B cell (primary cell): ENCODE measurements around the gene CFAP65. TPM values are rescaled to one million over a fixed set of nuclear protein-coding genes. Genes with fewer than 3 reads are reported as not detected.

Experiments
- ATAC-seq: fragments of 200-7000 bp; cut with Tn5 transposase; one replicate; pipeline ENCODE4 v1.10.0; 2021; ENCODE audit warnings: low read depth, mild to moderate bottlenecking, moderate number of reproducible peaks, moderate library complexity
- CTCF ChIA-PET: fragments of 350-600 bp; sonication (Branson Sonifier 250); formaldehyde crosslinking; loops from one replicate; lab custom pipeline; 2021; ENCODE audit warnings: antibody characterized with exemption, inconsistent platforms; lab: Charles Lee
- POLR2A ChIA-PET: fragments of 350-600 bp; sonication (Branson Sonifier 250); formaldehyde crosslinking; loops from one replicate; lab custom pipeline; 2021; ENCODE audit warnings: antibody characterized with exemption; lab: Charles Lee
- DNase-seq: peaks from one replicate; pipeline ENCODE4 v3.0.0; 2013
- H2AFZ ChIP-seq: 2 replicates; pipeline ENCODE4 v1.6.1; 2012; ENCODE audit warnings: mild to moderate bottlenecking, low read depth, low read length; ENCODE audit not compliant: insufficient read depth, poor library complexity, severe bottlenecking
- H3K27ac ChIP-seq, 2 donors: 1 replicate in 1 of 2; 2 replicates in 1 of 2; pipeline ENCODE4 v1.5.1; 2012 to 2013; ENCODE audit warnings: low read length in 2 of 2, mild to moderate bottlenecking in 2 of 2, moderate library complexity in 1 of 2
- H3K27me3 ChIP-seq, 4 experiments: fragments of 200-600 bp in 1 of 4; sonication (generic) in 1 of 4; replicated peaks in 1 of 4; 1 replicate in 2 of 4; 2 replicates in 2 of 4; pipeline versions ENCODE4 v1.6.1 to v1.7.0; 2013 to 2016; ENCODE audit warnings: low read length in 3 of 4, mild to moderate bottlenecking in 2 of 4, mixed read lengths in 1 of 4, moderate library complexity in 1 of 4; ENCODE audit not compliant: insufficient read depth in 4 of 4, control insufficient read depth in 3 of 4; ENCODE audit errors: control extremely low read depth in 1 of 4
- H3K36me3 ChIP-seq, 2 experiments: replicated peaks in 1 of 2; 1 replicate in 1 of 2; 2 replicates in 1 of 2; pipeline versions ENCODE4 v1.6.1 to v1.7.1; 2013; ENCODE audit warnings: low read length in 1 of 2; ENCODE audit not compliant: insufficient read depth in 2 of 2, control insufficient read depth in 1 of 2; ENCODE audit errors: control extremely low read depth in 1 of 2, extremely low read depth in 1 of 2
- H3K4me1 ChIP-seq, 2 donors: fragments of 200-600 bp in 1 of 2; sonication (generic) in 1 of 2; 1 replicate in 1 of 2; 2 replicates in 1 of 2; pipeline versions ENCODE4 v1.5.1 to v1.6.1; 2013 to 2017; ENCODE audit warnings: low read length in 2 of 2; ENCODE audit not compliant: control insufficient read depth in 2 of 2, insufficient read depth in 2 of 2
- H3K4me2 ChIP-seq: replicated peaks from 2 replicates; pipeline ENCODE3; 2012; ENCODE audit warnings: mild to moderate bottlenecking, low read depth, low read length; ENCODE audit not compliant: poor library complexity, severe bottlenecking
- H3K4me3 ChIP-seq, 5 experiments: fragments of 200-600 bp in 1 of 5; sonication (generic) in 1 of 5; 1 replicate in 3 of 5; 2 replicates in 2 of 5; pipeline versions ENCODE4 v1.5.1 to v1.7.0; 2011 to 2016; ENCODE audit warnings: low read length in 4 of 5, mild to moderate bottlenecking in 4 of 5, low read depth in 2 of 5, control low read depth in 1 of 5, moderate library complexity in 1 of 5; ENCODE audit not compliant: insufficient read depth in 1 of 5; ENCODE audit errors: control extremely low read depth in 1 of 5, extremely low read depth in 1 of 5
- H3K79me2 ChIP-seq: fragments of 200-600 bp; sonication (generic); one replicate; pipeline ENCODE4 v1.6.0; 2016; ENCODE audit warnings: low read length; ENCODE audit not compliant: control insufficient read depth, insufficient read depth
- H3K9ac ChIP-seq: fragments of 200-600 bp; sonication (generic); 2 replicates; pipeline ENCODE4 v1.6.1; 2017; ENCODE audit warnings: mild to moderate bottlenecking, low read length, moderate library complexity
- H3K9me3 ChIP-seq, 3 donors: one replicate each; pipeline versions ENCODE4 v1.6.1 to v1.7.1; 2013; ENCODE audit warnings: low read length in 2 of 3; ENCODE audit not compliant: control insufficient read depth in 2 of 3, insufficient read depth in 1 of 3; ENCODE audit errors: control extremely low read depth in 1 of 3
- H4K20me1 ChIP-seq: 2 replicates; pipeline ENCODE4 v1.6.0; 2012; ENCODE audit warnings: mild to moderate bottlenecking, low read length; ENCODE audit not compliant: insufficient read depth, control insufficient read depth, poor library complexity, severe bottlenecking
- H3K27ac Mint-ChIP-seq: one replicate; pipeline ENCODE4 v1.8.0; 2021; ENCODE audit warnings: mixed read lengths
- H3K27me3 Mint-ChIP-seq: one replicate; pipeline ENCODE4 v1.8.0; 2021; ENCODE audit warnings: mixed read lengths
- H3K4me1 Mint-ChIP-seq: one replicate; pipeline ENCODE4 v1.8.0; 2021; ENCODE audit warnings: mixed read lengths
- H3K4me3 Mint-ChIP-seq: one replicate; pipeline ENCODE4 v1.8.0; 2021; ENCODE audit warnings: mixed read lengths
- H3K9me3 Mint-ChIP-seq: one replicate; pipeline ENCODE4 v1.8.0; 2022; ENCODE audit warnings: mixed read lengths; ENCODE audit not compliant: insufficient read depth
- EZH2 ChIP-seq: IDR thresholded peaks from 2 replicates; pipeline ENCODE4 v1.6.1; 2012; ENCODE audit warnings: borderline replicate concordance, low read depth, mild to moderate bottlenecking, moderate library complexity, low read length; ENCODE audit not compliant: insufficient read depth, poor library complexity, severe bottlenecking
- WGBS: methylation state at CpG from one replicate; pipeline ENCODE4 v1.1.5; 2013; ENCODE audit warnings: missing lambda C conversion rate; ENCODE audit not compliant: insufficient coverage; 5-methylcytosine and 5-hydroxymethylcytosine counted together
- intact Hi-C: fragments of 100-400 bp; cut with micrococcal nuclease; formaldehyde crosslinking; loops from one replicate; pipeline ENCODE4 v1.10.0; 2022
- polyA plus RNA-seq: library from polyadenylated mRNA; depleted of rRNA; stranded (reverse); fragments of >200 nt; gene quantifications from 2 replicates; pipeline ENCODE4 v1.2.3, GENCODE V29; 2012
- total RNA-seq, 2 donors: library from RNA; stranded (reverse); fragments of 120-200 nt in 1 of 2; gene quantifications; 1 replicate in 1 of 2; 2 replicates in 1 of 2; pipeline versions ENCODE4 v1.2.3 to v1.2.4, GENCODE V29; 2013 to 2022
- TF ChIP-seq, protein P1 (sequence below): fragments of 200-600 bp; IDR thresholded peaks from one replicate; pipeline ENCODE4 v1.8.0; 2022; ENCODE audit warnings: antibody characterized with exemption, mild to moderate bottlenecking

Gene CFAP65
- total and polyA plus RNA-seq, 2 donors (not counting 1 experiment from before 2014, with no cell fraction given): not detected

DNA sequence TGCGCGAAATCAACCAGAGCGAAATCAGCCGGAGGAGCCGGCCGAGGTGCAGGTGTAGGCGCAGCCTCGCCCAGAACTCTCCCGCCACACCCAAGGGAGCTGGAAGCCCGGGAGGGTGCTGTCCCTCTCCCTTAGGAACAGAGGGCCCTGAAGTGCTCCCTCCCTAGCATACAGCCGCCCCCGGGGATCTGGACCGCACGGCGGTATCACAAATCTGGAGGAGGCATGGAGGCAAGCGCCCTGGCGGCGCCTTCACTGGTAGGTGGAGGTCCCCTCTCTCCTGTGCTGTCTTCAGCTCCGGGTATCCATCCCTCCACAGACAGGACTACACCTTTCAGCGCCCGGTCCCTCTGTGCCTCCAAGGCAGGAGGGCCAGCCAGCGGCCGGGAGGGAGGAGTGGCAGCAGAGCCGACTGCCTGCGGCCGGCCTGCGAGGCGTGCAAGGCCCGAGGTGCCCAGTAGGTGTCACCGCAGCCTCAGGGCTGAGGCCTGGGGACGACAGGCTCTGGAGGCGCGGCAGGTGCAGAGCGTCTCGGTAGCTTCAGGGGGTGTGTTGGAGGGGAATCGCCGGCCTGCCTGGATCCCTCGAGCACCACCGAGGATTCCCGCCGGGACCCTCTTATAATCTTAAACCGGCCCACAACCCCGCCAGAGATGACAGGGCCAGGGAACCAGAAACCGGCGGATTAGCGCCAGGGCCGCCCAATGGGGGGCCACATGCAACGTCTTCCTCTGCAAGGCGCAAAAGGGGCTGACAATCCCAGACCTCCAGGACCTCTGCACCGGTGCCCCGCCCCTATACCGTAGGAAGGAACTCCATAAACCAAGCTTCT, 16.6 kb upstream of the CFAP65 start:
- intact Hi-C loops: loop anchor here (1.0 to 10.0 kb wide), 4 partner anchors 61 to 240 kb away; partner anchors contain the start of gene CRYBA2
- peak overlapping the region; percentile 46 for H3K27ac Mint-ChIP-seq
- no peaks in the 10 kb centered on the region for H3K36me3 ChIP-seq
- peaks cover 24% of the 10 kb centered on the region for H3K4me1 Mint-ChIP-seq
- no peaks in the 10 kb centered on the region for H3K9me3 ChIP-seq
- H3K27me3 ChIP-seq: peaks cover 0 to 59% (median 45%) of the 10 kb centered on the region in 4 experiments
- 2% methylated on average over 49 of the region's 52 CpGs for WGBS
- H3K27ac ChIP-seq: no peak overlapping the region
- H2AFZ ChIP-seq: peak overlapping the region; percentile 45
- H3K4me2 ChIP-seq: peak overlapping the region; percentile 63
- H4K20me1 ChIP-seq: no peaks in the 10 kb centered on the region
- peak overlapping the region in 2 of 5 experiments; percentile 12 to 35 for H3K4me3 ChIP-seq
- ChIA-PET CTCF (interaction anchor here (0.5 to 9.5 kb wide), 30 partner anchors 10 to 502 kb away, joined by 3 to 117 read pairs (median 4); no protein-coding TSS in a partner anchor), POLR2A (interaction anchor here (0.9 kb wide), 1 partner anchor 97 kb away, joined by 4 read pairs; no protein-coding TSS in a partner anchor)
- H3K4me1 ChIP-seq: peaks cover 35 to 41% of the 10 kb centered on the region in 2 donors
- no peaks in the 10 kb centered on the region for H3K79me2 ChIP-seq
- ATAC-seq (peak; percentile 98), DNase-seq (peak; percentile 85)
- H3K9me3 Mint-ChIP-seq: no peaks in the 10 kb centered on the region
- H3K27me3 Mint-ChIP-seq: peaks cover 50% of the 10 kb centered on the region
- peak overlapping the region; percentile 74 for H3K4me3 Mint-ChIP-seq
- peak overlapping the region; percentile 32 for H3K9ac ChIP-seq
- TF ChIP-seq, protein P1, sequence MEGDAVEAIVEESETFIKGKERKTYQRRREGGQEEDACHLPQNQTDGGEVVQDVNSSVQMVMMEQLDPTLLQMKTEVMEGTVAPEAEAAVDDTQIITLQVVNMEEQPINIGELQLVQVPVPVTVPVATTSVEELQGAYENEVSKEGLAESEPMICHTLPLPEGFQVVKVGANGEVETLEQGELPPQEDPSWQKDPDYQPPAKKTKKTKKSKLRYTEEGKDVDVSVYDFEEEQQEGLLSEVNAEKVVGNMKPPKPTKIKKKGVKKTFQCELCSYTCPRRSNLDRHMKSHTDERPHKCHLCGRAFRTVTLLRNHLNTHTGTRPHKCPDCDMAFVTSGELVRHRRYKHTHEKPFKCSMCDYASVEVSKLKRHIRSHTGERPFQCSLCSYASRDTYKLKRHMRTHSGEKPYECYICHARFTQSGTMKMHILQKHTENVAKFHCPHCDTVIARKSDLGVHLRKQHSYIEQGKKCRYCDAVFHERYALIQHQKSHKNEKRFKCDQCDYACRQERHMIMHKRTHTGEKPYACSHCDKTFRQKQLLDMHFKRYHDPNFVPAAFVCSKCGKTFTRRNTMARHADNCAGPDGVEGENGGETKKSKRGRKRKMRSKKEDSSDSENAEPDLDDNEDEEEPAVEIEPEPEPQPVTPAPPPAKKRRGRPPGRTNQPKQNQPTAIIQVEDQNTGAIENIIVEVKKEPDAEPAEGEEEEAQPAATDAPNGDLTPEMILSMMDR: peak; percentile 91
- peak; percentile 70 for TF ChIP-seq EZH2
